Measurements from ENCODE around the gene PLEKHG5.
"Not testable (repeated sequence)": the region's sequence is repeated elsewhere in the genome, so short reads cannot be mapped to it uniquely, and the experiment has no call there.

The PLEKHG5 gene

GRCh38 chr1:6495540-6496364, 4.3 kb upstream of the PLEKHG5 start:
- no peak for DNase-seq

- DNase-seq: no peak
These were observed 3.6 kb upstream of the PLEKHG5 start for GRCh38 chr1:6495041-6495441.

GRCh38 chr1:6494627-6495026, 3.2 kb upstream of the PLEKHG5 start:
- no peak for DNase-seq

- DNase-seq: not testable (repeated sequence)
These were observed 2.4 kb upstream of the PLEKHG5 start for GRCh38 chr1:6493834-6494223.

- DNase-seq: no peak
These were observed 499 bp upstream of the PLEKHG5 start for GRCh38 chr1:6491966-6492365.

GRCh38 chr1:6491081-6491449, 402 bp downstream of the PLEKHG5 start:
- no peak for DNase-seq

- DNase-seq: peak; percentile 76
These were observed 1.0 kb downstream of the PLEKHG5 start for GRCh38 chr1:6490181-6491080.

GRCh38 chr1:6489799-6490180, 1.7 kb downstream of the PLEKHG5 start:
- DNase-seq: peak; percentile 96

GRCh38 chr1:6489383-6489765, 2.1 kb downstream of the PLEKHG5 start:
- DNase-seq: no peak

GRCh38 chr1:6488602-6489382, 2.7 kb downstream of the PLEKHG5 start:
- DNase-seq: no peak

- DNase-seq: no peak
These were observed 3.5 kb downstream of the PLEKHG5 start for GRCh38 chr1:6487804-6488484.

- DNase-seq: peak; percentile 94
These were observed 4.9 kb downstream of the PLEKHG5 start for GRCh38 chr1:6486433-6487011.

GRCh38 chr1:6485168-6486101, 6.0 kb downstream of the PLEKHG5 start:
- no peak for DNase-seq

- DNase-seq: no peak
These were observed 6.7 kb downstream of the PLEKHG5 start for GRCh38 chr1:6484826-6485167.

- no peak for DNase-seq
These were observed 7.7 kb downstream of the PLEKHG5 start for GRCh38 chr1:6483761-6484117.

GRCh38 chr1:6483017-6483760, 8.3 kb downstream of the PLEKHG5 start:
- peak; percentile 88 for DNase-seq

- no peak for DNase-seq
These were observed 9.6 kb downstream of the PLEKHG5 start for GRCh38 chr1:6481820-6482219.

- no peak for DNase-seq
These were observed 14.2 kb downstream of the PLEKHG5 start for GRCh38 chr1:6477039-6477820.

GRCh38 chr1:6476483-6476882, 15.0 kb downstream of the PLEKHG5 start:
- DNase-seq: no peak
